Keratinocyte (primary cell): ENCODE data around the gene SMYD4. TPM values are rescaled to one million over a fixed set of nuclear protein-coding genes. Genes with fewer than 3 reads are reported as not detected.
"Not testable (repeated sequence)": the region's sequence is repeated elsewhere in the genome, so short reads cannot be mapped to it uniquely, and the experiment has no call there.

Experiments used
- DNase-seq: peaks from one replicate; pipeline ENCODE4 v3.0.0-alpha.2; 2011; ENCODE audit warnings: low read depth, missing footprints, low spot score
- FAIRE-seq: peaks from 2 replicates; lab custom pipeline; 2011; peaks lifted over from hg19 to GRCh38; lab: Jason Lieb, UNC
- H2AFZ ChIP-seq: 2 replicates; pipeline ENCODE4 v1.6.0; 2012; ENCODE audit warnings: low read length, control low read depth, inconsistent platforms; ENCODE audit not compliant: control insufficient read depth
- H3K27ac ChIP-seq: 2 replicates; pipeline ENCODE4 v1.5.1; 2011; ENCODE audit warnings: low read length; ENCODE audit not compliant: control insufficient read depth, insufficient read depth
- H3K27me3 ChIP-seq: 3 replicates; pipeline ENCODE4 v1.6.0; 2011; ENCODE audit warnings: low read length; ENCODE audit not compliant: control insufficient read depth, insufficient read depth; ENCODE audit errors: extremely low read depth
- H3K36me3 ChIP-seq, 2 experiments: 2 replicates in 1 of 2; 3 replicates in 1 of 2; pipeline ENCODE4 v1.5.1; 2011; ENCODE audit warnings: low read length in 2 of 2, mild to moderate bottlenecking in 1 of 2; ENCODE audit not compliant: control insufficient read depth in 2 of 2, insufficient read depth in 2 of 2; ENCODE audit errors: extremely low read depth in 1 of 2
- H3K4me1 ChIP-seq: 3 replicates; pipeline ENCODE4 v1.5.1; 2011; ENCODE audit warnings: low read length; ENCODE audit not compliant: control insufficient read depth, insufficient read depth; ENCODE audit errors: extremely low read depth
- H3K4me2 ChIP-seq: 3 replicates; pipeline ENCODE4 v1.6.0; 2011; ENCODE audit warnings: low read depth, low read length; ENCODE audit not compliant: control insufficient read depth, insufficient read depth; ENCODE audit errors: extremely low read depth
- H3K4me3 ChIP-seq, 3 experiments: fragments of 200-600 bp in 1 of 3; sonication (generic) in 1 of 3; 2 replicates in 2 of 3; 3 replicates in 1 of 3; pipeline ENCODE4 v1.5.1; 2011 to 2016; ENCODE audit warnings: low read length in 3 of 3, mild to moderate bottlenecking in 3 of 3, control low read depth in 2 of 3, inconsistent platforms in 1 of 3, low read depth in 1 of 3, mixed read lengths in 1 of 3, mixed run types in 1 of 3, moderate library complexity in 1 of 3; ENCODE audit not compliant: control insufficient read depth in 2 of 3, insufficient read depth in 2 of 3; ENCODE audit errors: extremely low read depth in 1 of 3
- H3K79me2 ChIP-seq: 2 replicates; pipeline ENCODE4 v1.6.0; 2012; ENCODE audit warnings: low read length; ENCODE audit not compliant: control insufficient read depth, insufficient read depth
- H3K9ac ChIP-seq: 3 replicates; pipeline ENCODE4 v1.6.0; 2011; ENCODE audit warnings: low read length; ENCODE audit not compliant: control insufficient read depth, insufficient read depth; ENCODE audit errors: extremely low read depth
- H3K9me1 ChIP-seq: 3 replicates; pipeline ENCODE4 v1.6.0; 2011; ENCODE audit warnings: low read length; ENCODE audit not compliant: control insufficient read depth, insufficient read depth; ENCODE audit errors: extremely low read depth
- H3K9me3 ChIP-seq: 2 replicates; pipeline ENCODE4 v1.5.1; 2012; ENCODE audit warnings: low read depth, low read length; ENCODE audit not compliant: control insufficient read depth
- H4K20me1 ChIP-seq: 3 replicates; pipeline ENCODE4 v1.6.0; 2011; ENCODE audit warnings: low read length; ENCODE audit not compliant: control insufficient read depth, insufficient read depth; ENCODE audit errors: extremely low read depth
- EZH2 ChIP-seq: IDR thresholded peaks from one replicate; pipeline ENCODE4 v1.6.1; 2012; ENCODE audit warnings: inconsistent platforms, mild to moderate bottlenecking, low read length, moderate library complexity
- dilution Hi-C: fragments of 300-500 bp; cut with MboI; formaldehyde crosslinking; loops from one replicate; pipeline ENCODE4 v1.7.0; 2020; ENCODE audit warnings: low sequenced_read_pairs; ENCODE audit not compliant: extremely low pct_ligation_motif_present
- polyA plus RNA-seq, 5 experiments: library from polyadenylated mRNA; depleted of rRNA in 3 of 5; stranded (reverse) in 3 of 5; stranded (forward) in 1 of 5; unstranded in 1 of 5; fragments of >200 nt; gene quantifications; 1 replicate in 1 of 5; 2 replicates in 3 of 5; 3 replicates in 1 of 5; pipeline versions ENCODE4 v1.2.1 to v1.2.3, GENCODE V29; 2011 to 2012; ENCODE audit warnings: missing spikeins in 2 of 5, low read depth in 1 of 5, low replicate concordance in 1 of 5
- TF ChIP-seq, protein P1 (sequence below), 3 experiments: IDR thresholded peaks in 1 of 3; conservative IDR thresholded peaks in 1 of 3; optimal IDR thresholded peaks in 1 of 3; 2 replicates in 2 of 3; 3 replicates in 1 of 3; pipeline versions ENCODE3 to v1.5.1; 2011; ENCODE audit warnings: low read length in 3 of 3, mild to moderate bottlenecking in 3 of 3, moderate library complexity in 2 of 3, control low read depth in 1 of 3, inconsistent platforms in 1 of 3; ENCODE audit not compliant: insufficient read depth in 2 of 3; ENCODE audit errors: extremely low read depth in 1 of 3

Gene SMYD4
- polyA plus RNA-seq, 1 donor (not counting 4 experiments of a cell fraction or from before 2014, with no cell fraction given), result 6.3 TPM

DNA sequence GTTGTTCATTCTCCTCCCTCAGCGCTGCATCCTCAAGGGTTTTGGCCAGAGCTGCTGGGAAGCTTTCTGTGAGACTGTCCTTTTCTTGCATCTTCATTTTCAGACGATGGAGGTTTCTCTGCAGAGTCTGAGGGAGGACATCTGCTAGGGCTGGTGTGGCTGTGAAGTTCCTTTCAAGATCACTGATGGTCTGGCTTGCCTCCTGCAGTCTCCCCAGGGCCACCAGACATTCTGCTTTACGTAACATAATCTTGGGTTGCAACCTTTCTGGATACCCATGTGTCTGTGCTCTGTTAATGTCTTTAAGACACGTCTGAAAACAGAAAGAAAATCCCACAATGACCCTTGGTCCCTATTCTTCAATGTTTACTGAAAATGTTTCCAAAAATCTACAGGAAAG, 29.0 kb downstream of the SMYD4 start:
- Histone ChIP-seq H2AFZ (no peak overlapping the region), H3K9ac (no peak overlapping the region), H3K4me2 (no peak overlapping the region), H3K79me2 (no peaks in the 10 kb centered on the region), H3K36me3 (peaks cover 6 to 12% of the 10 kb centered on the region in 2 experiments), H3K27ac (no peak overlapping the region), H3K9me1 (no peaks in the 10 kb centered on the region), H3K27me3 (no peaks in the 10 kb centered on the region), H3K4me3 (no peak overlapping the region), H3K9me3 (no peaks in the 10 kb centered on the region), H4K20me1 (no peaks in the 10 kb centered on the region), H3K4me1 (no peaks in the 10 kb centered on the region)
- DNase-seq, result no peak
- TF ChIP-seq EZH2, result no peak
- TF ChIP-seq, protein P1, sequence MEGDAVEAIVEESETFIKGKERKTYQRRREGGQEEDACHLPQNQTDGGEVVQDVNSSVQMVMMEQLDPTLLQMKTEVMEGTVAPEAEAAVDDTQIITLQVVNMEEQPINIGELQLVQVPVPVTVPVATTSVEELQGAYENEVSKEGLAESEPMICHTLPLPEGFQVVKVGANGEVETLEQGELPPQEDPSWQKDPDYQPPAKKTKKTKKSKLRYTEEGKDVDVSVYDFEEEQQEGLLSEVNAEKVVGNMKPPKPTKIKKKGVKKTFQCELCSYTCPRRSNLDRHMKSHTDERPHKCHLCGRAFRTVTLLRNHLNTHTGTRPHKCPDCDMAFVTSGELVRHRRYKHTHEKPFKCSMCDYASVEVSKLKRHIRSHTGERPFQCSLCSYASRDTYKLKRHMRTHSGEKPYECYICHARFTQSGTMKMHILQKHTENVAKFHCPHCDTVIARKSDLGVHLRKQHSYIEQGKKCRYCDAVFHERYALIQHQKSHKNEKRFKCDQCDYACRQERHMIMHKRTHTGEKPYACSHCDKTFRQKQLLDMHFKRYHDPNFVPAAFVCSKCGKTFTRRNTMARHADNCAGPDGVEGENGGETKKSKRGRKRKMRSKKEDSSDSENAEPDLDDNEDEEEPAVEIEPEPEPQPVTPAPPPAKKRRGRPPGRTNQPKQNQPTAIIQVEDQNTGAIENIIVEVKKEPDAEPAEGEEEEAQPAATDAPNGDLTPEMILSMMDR (optimal IDR thresholded peaks at IDR 0.05 in 1 of 3, IDR thresholded peaks at IDR 0.05 in 1 of 3, conservative IDR thresholded peaks at IDR 0.05 in 1 of 3; ENCODE audit: extremely low read depth in 1 of 3, insufficient read depth in 2 of 3, low read length in 3 of 3), result no peak
- dilution Hi-C loops, result no loop called here
- FAIRE-seq, result no peak

DNA sequence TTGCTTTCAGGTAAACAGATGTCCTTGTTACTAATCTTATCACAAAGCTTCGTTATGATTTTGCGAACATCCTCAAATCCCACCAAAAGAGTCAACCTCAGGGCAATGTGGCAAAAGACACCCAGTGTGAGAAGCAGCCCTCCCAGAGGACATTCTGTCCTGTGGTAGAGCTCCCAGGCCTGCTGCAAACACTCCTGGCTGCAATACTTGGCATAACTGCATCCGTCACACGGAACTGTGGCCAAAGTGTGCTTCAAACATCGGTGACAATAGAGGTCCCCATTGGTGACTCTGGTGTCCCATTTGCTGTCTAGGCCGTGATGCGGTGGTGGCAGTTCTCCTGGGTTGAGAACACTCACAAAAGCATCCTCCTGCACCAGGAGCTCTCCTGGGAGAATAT, 29.5 kb downstream of the SMYD4 start:
- Histone ChIP-seq H3K9me1 (no peaks in the 10 kb centered on the region), H3K79me2 (peaks cover 2% of the 10 kb centered on the region), H4K20me1 (no peaks in the 10 kb centered on the region), H3K27me3 (no peaks in the 10 kb centered on the region), H3K4me1 (no peaks in the 10 kb centered on the region), H3K36me3 (peaks cover 6 to 12% of the 10 kb centered on the region in 2 experiments), H2AFZ (no peak overlapping the region), H3K4me2 (no peak overlapping the region), H3K4me3 (no peak overlapping the region), H3K27ac (no peak overlapping the region), H3K9ac (no peak overlapping the region), H3K9me3 (no peaks in the 10 kb centered on the region)
- DNase-seq (no peak), FAIRE-seq (no peak)
- dilution Hi-C loops, result no loop called here
- TF ChIP-seq EZH2, result no peak
- TF ChIP-seq, protein P1 (optimal IDR thresholded peaks at IDR 0.05 in 1 of 3, IDR thresholded peaks at IDR 0.05 in 1 of 3, conservative IDR thresholded peaks at IDR 0.05 in 1 of 3; ENCODE audit: extremely low read depth in 1 of 3, insufficient read depth in 2 of 3, low read length in 3 of 3), result no peak

DNA sequence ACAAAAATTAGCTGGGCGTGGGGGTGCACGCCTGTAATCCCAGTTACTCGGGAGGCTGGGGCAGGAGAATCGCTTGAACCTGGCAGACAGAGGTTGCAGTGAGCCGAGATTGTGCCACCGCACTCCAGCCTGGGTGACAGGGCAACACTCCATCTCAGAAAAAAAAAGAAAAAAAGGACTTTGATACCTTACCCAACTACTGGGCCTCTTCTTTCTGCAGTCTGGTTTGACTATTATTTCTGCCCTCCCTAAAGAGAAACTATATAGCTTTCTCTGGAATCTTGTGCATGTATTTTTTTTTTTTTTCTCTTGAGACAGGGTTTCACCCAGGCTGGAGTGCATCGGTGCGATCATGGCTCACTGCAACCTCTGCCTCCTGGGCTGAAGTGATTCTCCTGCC, 31.9 kb downstream of the SMYD4 start:
- dilution Hi-C loops, H3K79me2 ChIP-seq, H3K4me3 ChIP-seq, H3K4me1 ChIP-seq, H3K36me3 ChIP-seq, H3K9me3 ChIP-seq, DNase-seq, FAIRE-seq, H3K27ac ChIP-seq, H3K4me2 ChIP-seq, H2AFZ ChIP-seq, H4K20me1 ChIP-seq, H3K9me1 ChIP-seq, H3K27me3 ChIP-seq, H3K9ac ChIP-seq: not testable (repeated sequence)
